ENCODE data around the gene LRMDA. TPM values are rescaled to one million over a fixed set of nuclear protein-coding genes. Genes with fewer than 3 reads are reported as not detected.

Gene LRMDA
- total RNA-seq, 1 experiment from 2014 or later, result 4.8 TPM

GRCh38 chr10:76023007-76023406, 591.6 kb downstream of the LRMDA start:
- no peak overlapping the region for H3K9ac ChIP-seq (ENCODE audit: low read length)
- peaks cover 0 to 11% of the 10 kb centered on the region in 2 experiments; a peak in 2 of 4 replicates for H3K4me1 ChIP-seq (ENCODE audit: control insufficient read depth in 1 of 2, insufficient read depth in 2 of 2, low read length in 2 of 2)
- ChIA-PET POLR2A (no interaction called here), RAD21 (ENCODE audit: low non-redundant PET in 1 of 2, low total read pairs in 2 of 2, uncharacterized antibody in 2 of 2, unreplicated experiment in 2 of 2) (no interaction called here), CTCF (interaction anchor here (0.6 kb wide), 1 partner anchor 13 kb away, joined by 3 read pairs; no protein-coding TSS in a partner anchor)
- no TSS peak for BruUV-seq (replicated peaks)
- H3K9me3 ChIP-seq (ENCODE audit: control insufficient read depth in 1 of 2, insufficient read depth in 1 of 2, low read depth in 1 of 2, low read length in 2 of 2), result no peaks in the 10 kb centered on the region
- ATAC-seq (no peak), DNase-seq (ENCODE audit: low read depth, low spot score) (no peak)
- no peak overlapping the region for H3K4me2 ChIP-seq (ENCODE audit: low read length)
- intact Hi-C loops (cut with micrococcal nuclease), result no loop called here
- H4K20me1 ChIP-seq (ENCODE audit: insufficient read depth), result no peaks in the 10 kb centered on the region
- no peaks in the 10 kb centered on the region for H3K27me3 ChIP-seq (ENCODE audit: insufficient read depth, low read length)
- no peaks in the 10 kb centered on the region for H3K36me3 ChIP-seq (ENCODE audit: control insufficient read depth in 1 of 2, insufficient read depth in 2 of 2, low read length in 2 of 2)
- H3K79me2 ChIP-seq (ENCODE audit: insufficient read depth, low read length), result no peaks in the 10 kb centered on the region
- H3K27ac ChIP-seq (ENCODE audit: low read depth, low read length), result no peak overlapping the region
- TF ChIP-seq POLR2AphosphoS5 (IDR thresholded peaks at IDR 0.05; ENCODE audit: low read depth, low read length), result no peak
- no peak for TF ChIP-seq MAX (IDR thresholded peaks at IDR 0.05)
- TF ChIP-seq CBX3 (IDR thresholded peaks at IDR 0.05; ENCODE audit: low read depth), result no peak
- no peak for TF ChIP-seq SRF (IDR thresholded peaks at IDR 0.05; ENCODE audit: low read depth)
- TF ChIP-seq ZBTB33 (IDR thresholded peaks at IDR 0.05; ENCODE audit: extremely low read depth, insufficient replicate concordance, low read length), result no peak
- no peak for TF ChIP-seq CTCF (IDR thresholded peaks at IDR 0.05 in 2 of 3, conservative IDR thresholded peaks at IDR 0.05 in 1 of 3; ENCODE audit: borderline replicate concordance in 1 of 3, insufficient read depth in 1 of 3, low read depth in 2 of 3, low read length in 2 of 3)
- TF ChIP-seq FOSL1 (IDR thresholded peaks at IDR 0.05; ENCODE audit: low read depth), result no peak
- TF ChIP-seq TCF7L2 (IDR thresholded peaks at IDR 0.05; ENCODE audit: borderline replicate concordance, extremely low read depth, insufficient read depth, insufficient read length), result no peak
- no peak for TF ChIP-seq YY1 (IDR thresholded peaks at IDR 0.05; ENCODE audit: extremely low read depth, insufficient replicate concordance, low read depth, low read length)
- TF ChIP-seq ZNF274 (IDR thresholded peaks at IDR 0.05; ENCODE audit: low read depth, low read length), result no peak
- no peak for TF ChIP-seq SIN3A (IDR thresholded peaks at IDR 0.05; ENCODE audit: low read depth)
- no peaks in the 10 kb centered on the region for H3K9me2 ChIP-seq (ENCODE audit: insufficient read depth)
- no peak overlapping the region for H2AFZ ChIP-seq (ENCODE audit: low read depth, low read length, poor library complexity, severe bottlenecking)
- H3K4me3 ChIP-seq (replicated peaks in 1 of 2; ENCODE audit: low read depth in 1 of 2, low read length in 2 of 2), result no peak overlapping the region

Measured in HCT116 (cell line).